HG03025 (cell line): ENCODE measurements around the gene ENDOV.

Experiments used
- ATAC-seq: cut with Tn5 transposase; IDR thresholded peaks from one replicate; pipeline ENCODE4 v1.9.1; 2021; ENCODE audit warnings: mild to moderate bottlenecking, moderate library complexity; ENCODE audit not compliant: unreplicated experiment, low FRiP score

Gene ENDOV

DNA sequence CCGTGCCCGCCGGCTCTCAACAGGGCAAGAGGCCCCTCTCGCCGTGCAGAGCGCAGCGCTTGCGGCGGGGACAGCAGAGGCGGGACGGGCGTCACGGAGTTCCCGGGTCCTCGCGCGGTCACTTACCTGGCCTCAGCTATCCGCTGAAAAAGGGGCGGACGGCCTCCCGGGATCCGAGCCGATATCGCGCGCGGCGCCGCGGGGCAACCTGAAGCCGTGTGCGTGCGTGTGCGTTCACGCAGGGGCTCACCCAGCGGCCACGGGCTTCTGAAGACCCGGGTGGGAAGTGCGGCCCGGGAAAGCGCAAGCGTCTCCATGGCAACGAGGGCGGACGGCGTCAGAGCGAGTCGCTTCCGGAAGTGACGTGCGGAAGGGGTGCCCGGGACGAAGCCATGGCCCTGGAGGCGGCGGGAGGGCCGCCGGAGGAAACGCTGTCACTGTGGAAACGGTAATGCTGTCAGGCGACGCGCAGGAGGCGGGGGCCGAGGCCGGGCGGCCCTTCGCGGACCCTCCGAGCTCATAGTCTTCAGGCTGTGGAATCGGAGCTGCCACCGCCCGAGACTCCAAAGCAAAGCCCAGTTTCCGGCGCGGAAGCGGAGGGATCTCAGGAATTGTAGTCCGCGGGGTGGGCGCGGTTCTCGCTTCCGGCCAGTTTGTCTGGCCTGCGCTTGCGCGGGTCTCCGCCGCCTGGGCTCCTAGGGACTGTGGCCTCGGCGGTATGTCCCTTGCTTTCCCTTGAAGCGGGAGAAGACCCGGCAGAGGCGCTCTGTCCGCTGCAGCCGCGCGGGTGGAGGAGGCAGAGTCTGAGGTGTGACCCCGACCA lies at the start of gene ENDOV:
Gene ENDOV (plus strand): TSS at position 365 of the 823 bp plus-strand sequence. CDS start 28 bp downstream, at position 393.
- ATAC-seq = peak; percentile 85

DNA sequence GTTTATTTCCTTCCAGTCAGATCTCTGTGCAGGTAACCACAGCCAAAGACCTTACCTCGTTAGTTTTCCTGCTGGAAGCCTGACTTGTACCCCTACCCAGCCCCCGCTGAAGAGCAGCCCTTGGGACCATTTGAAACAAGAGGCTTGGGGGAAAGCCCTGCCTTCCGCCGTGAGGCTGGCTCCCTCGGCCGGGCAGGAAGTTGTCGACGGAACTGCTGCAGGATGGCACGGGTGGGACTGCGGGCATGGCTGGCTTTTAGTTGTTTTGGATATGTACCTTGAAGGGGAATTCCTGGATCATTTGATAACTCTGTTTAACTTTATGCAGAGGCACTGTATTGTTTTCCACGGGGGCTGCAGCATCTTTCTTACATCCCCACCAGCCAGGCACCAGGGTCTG lies 49.0 kb upstream of the ENDOV start:
- ATAC-seq = no peak

DNA sequence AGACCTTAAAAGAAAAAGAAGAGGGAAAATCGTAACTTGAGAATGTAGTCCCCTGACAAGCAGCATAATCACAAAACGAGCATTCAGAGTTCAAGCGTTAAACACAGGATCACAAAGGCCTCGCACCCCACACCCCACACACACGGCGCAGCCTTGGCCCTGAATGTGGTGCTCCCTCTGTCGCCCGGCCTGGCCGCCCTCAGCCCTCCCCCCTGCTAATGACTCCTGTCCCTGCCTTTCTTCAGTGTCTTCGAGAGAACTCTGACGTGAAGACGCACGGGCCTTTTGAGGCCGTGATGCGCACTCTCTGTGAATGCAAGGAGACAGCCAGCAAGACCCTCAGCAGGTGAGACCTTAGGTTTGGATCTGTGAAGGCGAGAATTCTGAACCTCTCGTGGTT lies 47.5 kb upstream of the ENDOV start:
- ATAC-seq = no peak

DNA sequence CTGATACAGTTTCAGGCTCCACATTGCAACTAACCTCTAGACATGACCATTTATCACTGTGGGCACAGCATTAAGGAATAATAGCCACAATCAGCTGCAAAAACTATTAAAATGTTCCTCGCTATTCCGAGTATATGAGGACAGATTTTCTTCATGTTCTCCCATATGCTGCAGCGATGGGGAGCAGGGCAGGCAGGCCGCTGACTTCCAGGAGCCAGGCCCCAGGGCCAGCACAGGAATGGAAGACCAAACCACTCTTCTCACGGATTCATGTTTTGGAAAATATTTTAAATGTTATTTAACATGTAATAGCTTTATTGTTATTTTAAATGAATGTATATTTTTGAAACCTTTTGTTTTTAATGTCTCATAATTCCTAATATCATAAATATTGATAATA lies 43.8 kb upstream of the ENDOV start:
- no peak for ATAC-seq

DNA sequence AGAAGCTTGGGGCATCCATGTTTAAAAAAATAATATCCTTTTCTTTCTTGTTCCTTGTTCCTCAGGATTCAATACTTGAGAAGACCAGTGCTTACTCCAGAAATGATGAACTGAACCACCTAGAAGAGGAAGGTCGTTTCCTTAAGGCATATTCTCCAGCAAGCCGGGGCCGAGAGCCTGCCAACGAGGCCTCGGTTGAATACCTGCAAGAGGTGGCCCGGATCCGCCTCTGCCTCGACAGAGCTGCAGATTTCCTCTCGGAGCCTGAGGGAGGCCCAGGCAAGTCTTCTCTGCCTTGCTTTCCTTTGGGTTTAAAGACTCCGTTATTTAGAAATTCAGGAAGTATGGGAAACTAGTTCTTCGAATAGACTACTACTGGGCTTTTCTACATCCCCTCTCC lies 42.5 kb upstream of the ENDOV start:
- ATAC-seq = no peak

DNA sequence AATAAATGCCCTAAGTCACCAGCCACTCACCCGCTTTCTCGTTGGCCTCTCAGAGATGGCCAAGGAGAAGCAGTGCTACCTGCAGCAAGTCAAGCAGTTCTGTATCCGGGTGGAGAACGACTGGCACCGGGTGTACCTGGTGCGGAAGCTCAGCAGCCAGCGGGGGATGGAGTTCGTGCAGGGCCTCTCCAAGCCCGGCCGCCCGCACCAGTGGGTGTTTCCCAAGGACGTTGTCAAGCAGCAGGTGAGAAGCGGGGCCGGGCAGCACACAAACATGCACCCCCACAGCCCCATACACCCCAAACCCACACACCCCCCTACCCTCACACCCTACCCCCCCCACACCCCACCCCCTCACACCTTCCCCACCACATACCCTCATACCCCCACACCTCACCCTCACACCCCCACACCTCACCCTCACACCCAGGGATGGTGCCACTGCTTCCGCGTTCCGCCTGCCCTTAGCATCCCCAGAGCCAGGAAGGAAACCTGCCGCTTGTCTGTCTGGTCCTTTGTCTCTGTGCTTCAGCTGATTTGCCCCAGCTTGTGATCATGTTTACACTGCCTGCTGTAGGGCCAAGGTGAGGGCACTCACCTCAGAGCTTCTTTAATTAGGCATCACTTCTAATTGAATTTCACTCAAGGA lies 41.9 kb upstream of the ENDOV start:
- ATAC-seq = no peak

DNA sequence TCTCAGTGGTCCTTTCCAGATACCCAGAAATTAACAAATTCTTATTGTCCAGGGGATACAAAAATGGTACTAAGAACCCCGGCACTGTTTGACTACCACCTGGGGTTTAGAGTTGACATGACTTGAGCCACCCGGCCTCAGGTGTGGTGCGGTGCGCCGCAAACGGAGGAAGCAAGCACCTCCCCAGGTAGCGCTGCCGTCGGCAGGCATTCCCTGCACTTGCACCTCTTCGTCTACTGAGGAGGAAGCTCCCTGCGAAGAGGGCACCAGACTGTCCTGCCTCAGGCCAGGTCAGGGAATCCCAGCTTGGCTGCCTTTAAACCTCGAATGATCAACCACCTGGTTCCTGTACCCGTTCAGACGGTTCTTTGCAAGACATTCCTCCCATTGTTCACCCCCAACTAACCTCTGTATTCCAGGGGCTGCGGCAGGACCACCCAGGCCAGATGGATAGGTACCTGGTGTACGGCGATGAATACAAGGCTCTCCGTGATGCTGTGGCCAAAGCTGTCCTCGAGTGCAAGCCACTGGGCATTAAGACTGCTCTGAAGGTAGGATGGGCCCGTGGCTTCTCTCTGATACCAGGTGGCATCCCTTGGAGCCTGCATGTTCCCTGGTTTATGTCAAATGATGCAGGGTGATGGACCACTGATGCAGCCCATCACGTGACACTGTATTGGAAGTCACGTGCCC lies 40.8 kb upstream of the ENDOV start:
- ATAC-seq = no peak

DNA sequence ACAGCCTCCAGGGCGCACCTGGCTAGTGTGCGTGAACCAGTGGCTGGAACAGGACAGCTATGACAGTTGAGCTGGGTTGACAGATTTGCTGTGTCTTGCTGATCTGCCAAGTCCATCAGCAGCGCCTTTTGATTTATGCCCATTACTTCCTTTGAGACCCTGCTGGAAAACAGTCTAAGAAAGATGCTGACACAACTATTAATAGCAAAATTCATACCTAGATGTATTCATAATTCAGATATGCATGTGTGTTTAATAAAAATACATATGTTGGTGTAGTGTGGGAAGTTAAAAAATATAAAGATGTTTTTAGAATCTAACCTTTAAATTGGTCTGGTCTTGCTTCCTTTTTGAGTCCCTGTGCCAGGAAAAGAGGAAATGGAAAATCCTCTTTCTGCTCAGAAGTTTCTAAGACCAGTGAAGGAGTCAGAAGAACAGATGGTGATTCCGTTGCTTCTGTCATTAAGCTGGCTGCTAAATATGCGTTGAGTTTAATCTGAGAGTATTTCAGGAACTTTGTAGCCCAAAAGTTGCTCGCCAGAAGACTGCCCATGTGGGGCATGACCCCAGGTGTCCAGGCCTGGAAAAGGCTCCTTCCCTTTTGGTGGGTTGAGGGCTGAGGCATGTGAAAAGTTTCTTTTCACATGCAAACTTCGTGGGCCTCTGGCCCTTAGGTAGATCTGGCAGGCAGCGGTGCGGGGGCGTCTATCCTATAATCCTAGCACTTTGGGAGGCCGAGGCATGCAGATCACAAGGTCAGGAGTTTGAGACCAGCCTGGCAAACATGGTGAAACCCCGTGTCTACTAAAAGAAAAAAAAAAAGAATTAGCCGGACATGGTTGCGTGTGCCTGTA lies 40.0 kb upstream of the ENDOV start:
- no peak for ATAC-seq

DNA sequence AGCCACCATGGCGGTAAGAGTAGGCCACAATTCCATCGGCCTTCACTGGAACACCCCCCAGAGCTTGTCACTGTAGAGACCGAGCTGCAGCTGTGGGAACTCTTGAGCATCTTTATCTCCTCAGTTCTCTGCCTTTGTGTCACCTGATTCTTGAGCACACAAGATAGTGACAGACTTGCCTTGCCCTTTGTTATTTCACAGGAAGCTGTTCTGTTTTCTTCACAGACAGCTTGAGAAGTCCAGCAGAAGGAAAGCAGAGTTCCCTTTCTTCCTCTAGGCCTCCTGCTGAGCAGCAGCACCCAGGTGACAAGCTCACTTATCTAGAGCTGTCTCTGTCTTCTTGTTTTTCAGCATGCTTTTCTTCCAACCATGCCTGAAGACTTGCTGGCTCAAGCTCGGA lies 38.4 kb upstream of the ENDOV start:
- no peak for ATAC-seq

DNA sequence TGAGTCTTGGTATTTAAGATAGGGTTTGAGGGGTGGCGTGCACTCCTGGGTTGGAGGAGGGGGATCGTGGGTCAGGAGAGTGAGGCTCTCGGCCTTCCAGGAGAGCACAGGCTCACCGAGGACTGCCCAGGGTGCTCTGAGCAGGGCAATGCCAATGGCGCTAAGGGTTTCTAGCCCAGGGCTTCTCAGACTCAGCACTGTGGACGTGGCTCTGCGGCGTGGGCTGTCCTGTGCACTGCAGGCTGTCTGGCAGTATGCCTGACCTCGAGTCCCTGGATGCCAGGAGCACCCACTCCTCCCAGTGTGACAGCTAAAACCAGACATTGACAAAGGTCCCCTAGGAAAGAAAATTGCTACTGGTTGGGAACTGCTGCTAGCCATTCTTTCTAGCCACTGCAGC lies 37.2 kb upstream of the ENDOV start:
- no peak for ATAC-seq

DNA sequence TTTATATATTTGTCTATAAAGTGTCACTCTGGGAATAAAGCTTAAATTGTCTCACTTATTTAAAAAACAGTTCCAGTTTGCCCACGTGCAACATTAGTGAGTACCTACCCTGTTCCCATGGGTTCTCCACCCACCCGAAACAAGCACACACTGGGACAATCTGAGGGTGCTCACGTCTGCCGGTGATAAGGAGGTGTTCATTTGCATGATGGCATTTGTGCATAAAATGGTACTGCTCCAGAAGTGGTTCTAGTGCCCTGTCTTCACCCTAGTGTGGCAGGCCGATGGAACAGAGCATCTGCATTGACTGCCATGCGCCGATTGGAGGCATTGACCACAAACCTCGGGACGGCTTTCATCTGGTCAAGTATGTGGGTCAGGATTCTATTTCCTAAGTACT lies 35.6 kb upstream of the ENDOV start:
- ATAC-seq = no peak

DNA sequence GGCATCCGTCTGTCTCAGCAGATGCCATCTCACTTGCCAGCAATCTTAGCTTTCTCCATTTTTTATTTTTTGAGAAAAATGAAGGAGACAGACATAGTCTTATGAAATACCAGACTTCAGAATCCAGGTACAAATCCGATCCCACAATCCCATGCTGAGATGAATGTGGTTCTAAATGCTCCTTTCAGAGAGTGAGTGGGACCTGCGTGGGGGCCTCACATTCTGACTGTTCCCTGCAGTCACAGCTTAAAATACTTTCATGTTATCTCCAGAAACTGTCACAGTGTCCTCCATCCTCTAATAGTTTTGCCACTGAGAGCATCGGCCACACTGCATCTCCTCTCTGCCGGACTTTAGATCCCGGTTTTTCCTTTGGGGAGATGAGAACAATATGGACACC lies 34.9 kb upstream of the ENDOV start:
- no peak for ATAC-seq

DNA sequence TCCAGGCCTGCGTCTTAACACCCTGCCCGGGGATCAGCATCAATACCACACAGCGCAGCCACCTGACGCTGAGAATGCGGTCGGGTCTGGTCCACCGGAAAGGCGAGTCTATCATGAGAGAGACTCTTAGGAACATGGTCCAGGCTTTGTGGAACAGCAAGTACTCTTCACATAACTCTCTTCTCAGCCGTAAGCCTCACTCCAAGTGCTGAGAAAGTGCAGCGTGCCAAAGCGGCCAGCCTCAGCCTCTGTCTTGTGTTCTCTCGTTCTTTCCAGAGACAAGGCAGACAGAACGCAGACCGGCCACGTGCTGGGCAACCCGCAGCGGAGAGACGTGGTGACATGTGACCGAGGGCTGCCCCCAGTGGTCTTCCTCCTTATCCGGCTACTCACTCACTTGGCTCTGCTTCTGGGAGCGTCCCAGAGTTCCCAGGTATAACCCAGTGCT lies 34.4 kb upstream of the ENDOV start:
- no peak for ATAC-seq

DNA sequence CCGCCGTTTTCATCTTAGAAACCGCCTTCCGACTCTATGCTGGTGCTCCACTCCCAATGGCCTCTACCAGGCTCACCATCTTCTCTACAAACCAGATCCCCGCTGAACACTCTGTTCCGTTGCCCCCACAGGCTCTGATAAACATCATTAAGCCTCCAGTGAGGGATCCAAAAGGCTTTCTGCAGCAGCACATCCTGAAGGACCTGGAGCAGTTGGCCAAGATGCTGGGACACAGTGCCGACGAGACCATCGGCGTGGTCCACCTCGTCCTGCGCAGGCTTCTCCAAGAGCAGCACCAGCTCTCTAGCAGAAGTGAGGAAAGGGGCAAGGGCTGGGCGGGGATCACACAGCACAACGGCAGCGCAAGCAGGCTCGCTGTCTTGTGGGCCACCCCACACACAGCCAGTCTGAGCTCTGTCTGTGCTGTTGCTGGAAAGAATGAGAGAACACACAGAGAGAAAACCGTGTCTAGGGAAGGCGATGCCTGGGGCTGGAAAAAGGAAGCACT lies 33.5 kb upstream of the ENDOV start:
- ATAC-seq = no peak

DNA sequence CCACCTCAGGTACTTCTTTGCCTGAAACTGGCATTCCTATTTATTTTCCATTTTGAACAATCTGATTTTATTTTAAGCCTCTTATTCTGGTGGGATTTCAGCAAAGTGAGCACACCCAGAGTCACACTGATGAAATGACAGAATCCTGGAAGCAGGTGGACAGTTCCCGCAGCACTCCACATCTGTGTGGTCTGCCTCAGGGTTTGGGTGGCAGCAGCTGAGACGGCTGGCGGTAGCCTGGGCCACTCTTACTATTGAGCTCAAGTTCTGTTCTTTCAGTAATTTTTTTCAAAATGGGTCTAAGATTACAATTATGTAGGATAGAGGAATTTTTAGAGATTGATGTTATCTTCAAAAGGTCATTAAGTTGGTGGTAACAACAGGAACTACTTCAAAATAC lies 32.5 kb upstream of the ENDOV start:
- ATAC-seq = no peak

DNA sequence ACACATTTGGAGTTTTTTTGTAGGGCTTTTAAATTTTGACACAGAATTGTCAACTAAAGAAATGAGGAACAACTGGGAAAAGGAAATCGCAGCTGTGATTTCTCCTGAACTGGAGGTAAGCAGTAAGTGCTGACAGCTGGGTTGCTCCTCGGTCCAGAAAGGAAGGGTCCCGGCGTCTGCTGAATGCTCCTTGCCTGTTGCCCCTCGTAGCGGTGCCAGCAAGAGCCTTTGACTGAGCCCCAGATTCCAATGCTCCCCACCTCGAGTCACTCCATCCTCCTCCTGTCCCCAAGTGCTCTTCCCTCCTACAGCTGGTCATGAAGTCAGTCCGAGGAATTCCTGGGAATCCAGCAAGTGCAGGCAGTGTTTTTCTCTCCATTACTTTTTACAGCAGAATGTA lies 32.0 kb upstream of the ENDOV start:
- no peak for ATAC-seq

DNA sequence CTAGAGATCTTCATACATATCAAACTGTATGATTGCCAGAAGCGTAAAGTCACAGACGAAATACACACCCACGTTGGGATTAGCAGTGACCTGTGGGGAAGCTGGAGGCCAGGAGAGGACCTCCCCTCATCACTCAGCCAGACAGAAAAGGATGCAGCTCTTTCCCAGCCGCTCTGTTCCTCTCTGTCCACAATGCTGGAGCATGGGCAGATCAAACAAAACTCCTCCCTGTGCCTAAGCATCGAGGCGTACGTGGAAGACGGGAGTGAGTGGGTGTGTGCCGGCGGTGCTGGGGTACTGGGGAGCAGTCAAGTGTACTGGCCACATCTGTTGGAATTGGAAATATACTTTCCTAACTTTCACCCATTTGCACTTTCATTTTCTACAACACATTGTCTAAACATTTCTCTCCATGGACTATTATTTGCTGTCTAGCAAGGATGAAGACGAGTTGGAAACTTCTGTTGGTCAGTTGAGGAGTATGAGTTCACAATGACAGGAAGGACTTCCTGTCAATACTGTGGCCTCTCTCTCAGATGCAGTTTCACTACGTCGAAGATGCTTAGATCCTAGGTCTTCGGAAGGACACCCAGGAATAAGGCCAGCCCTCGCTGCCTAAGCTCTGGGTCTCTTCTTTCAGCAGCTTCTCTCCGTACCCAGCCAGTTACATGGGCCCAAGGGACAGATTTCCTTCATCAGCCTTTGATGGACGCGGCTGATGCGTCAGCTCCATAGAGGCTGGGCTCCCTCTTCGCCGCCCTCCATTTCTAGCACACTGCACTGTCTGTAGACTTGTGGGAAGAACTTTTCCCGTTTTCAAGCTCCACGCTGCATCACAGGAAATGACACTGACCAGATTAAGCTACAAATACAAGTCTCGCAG lies 30.6 kb upstream of the ENDOV start:
- ATAC-seq = no peak

DNA sequence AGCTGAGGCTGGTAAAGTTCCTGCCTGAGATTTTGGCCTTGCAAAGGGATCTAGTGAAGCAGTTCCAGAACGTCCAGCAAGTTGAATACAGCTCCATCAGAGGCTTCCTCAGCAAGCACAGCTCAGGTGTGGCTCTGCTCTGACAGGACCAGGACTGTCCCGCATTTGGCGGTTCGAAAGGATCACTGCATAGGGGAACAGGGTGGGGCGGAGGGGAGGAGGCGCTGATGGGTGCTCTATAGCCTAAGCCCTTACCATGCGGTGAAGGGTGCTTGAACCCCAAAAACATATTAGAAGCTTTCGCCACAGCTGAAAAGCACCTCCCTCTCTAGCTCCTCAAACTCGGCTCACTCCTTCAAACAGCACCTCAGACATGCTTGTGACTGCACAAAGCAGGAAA lies 29.9 kb upstream of the ENDOV start:
- no peak for ATAC-seq

DNA sequence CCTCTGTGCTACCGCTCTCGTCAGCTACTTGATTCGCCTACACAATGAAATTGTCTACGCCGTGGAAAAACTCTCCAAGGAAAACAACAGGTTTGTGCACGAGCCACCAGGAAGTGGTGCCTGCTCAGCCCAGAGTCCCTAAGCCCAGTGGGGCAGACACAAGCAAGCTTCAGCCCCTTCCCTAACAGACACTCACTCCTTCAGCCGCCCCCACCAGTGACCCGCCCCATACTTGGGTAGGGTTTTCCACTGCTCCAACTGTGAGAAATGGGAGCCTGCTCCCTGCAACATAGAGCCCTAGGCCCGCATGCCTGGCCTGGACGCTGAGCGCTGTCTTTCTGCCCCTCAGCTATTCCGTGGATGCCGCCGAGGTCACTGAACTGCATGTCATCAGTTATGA lies 28.6 kb upstream of the ENDOV start:
- no peak for ATAC-seq
